SJCRH30 (cell line): ENCODE results near the gene MAP4K5. TPM values are rescaled to one million over a fixed set of nuclear protein-coding genes. Genes with fewer than 3 reads are reported as not detected.

Experiments
- DNase-seq, 2 experiments: peaks; one replicate each; pipeline ENCODE4 v3.0.0-alpha.2; 2015 to 2020
- H3K27ac ChIP-seq: fragments of 250-450 bp; sonication (Bioruptor Pico); 2 replicates; pipeline ENCODE4 v1.5.1; 2020; ENCODE audit warnings: mild to moderate bottlenecking, moderate library complexity
- H3K27me3 ChIP-seq: fragments of 250-450 bp; sonication (Bioruptor Pico); 2 replicates; pipeline ENCODE4 v1.5.1; 2020; ENCODE audit warnings: mild to moderate bottlenecking, moderate library complexity
- H3K36me3 ChIP-seq: fragments of 250-450 bp; sonication (Bioruptor Pico); 2 replicates; pipeline ENCODE4 v1.5.1; 2020; ENCODE audit warnings: mild to moderate bottlenecking, moderate library complexity
- H3K4me1 ChIP-seq: fragments of 250-450 bp; sonication (Bioruptor Pico); 2 replicates; pipeline ENCODE4 v1.5.1; 2020; ENCODE audit warnings: mild to moderate bottlenecking, moderate library complexity
- H3K4me3 ChIP-seq: fragments of 250-450 bp; sonication (Bioruptor Pico); 2 replicates; pipeline ENCODE4 v1.5.1; 2020; ENCODE audit warnings: mild to moderate bottlenecking, moderate library complexity
- H3K9me3 ChIP-seq: fragments of 250-450 bp; sonication (Bioruptor Pico); replicated peaks from 2 replicates; pipeline ENCODE4 v1.5.1; 2020; ENCODE audit warnings: mild to moderate bottlenecking, moderate library complexity
- total RNA-seq: library from RNA; depleted of rRNA; stranded (reverse); fragments of >200 nt; shearing (Covaris generic); gene quantifications from 2 replicates; pipeline ENCODE4 v1.2.3, GENCODE V29; 2014

The MAP4K5 gene
- total RNA-seq, 1 experiment from 2014 or later, result 57.3 TPM

DNA sequence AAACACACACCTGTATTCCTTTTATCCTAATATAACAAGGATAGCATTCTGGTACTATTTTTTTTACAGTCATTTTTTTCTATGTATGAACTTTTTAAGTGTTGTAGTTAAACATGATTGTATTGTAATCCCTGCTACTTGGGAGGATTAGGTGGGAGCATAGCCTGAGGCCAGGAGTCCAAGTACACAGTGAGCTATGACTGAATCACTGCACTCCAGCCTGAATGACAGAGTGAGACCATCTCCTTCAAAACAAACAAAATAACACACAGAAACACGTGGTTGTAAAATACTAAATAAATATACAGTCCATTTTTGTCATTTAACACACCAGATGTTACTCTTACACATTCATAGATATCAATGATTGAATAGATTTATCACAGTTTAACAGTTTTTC is 56.9 kb downstream of the MAP4K5 start:
- H3K27ac ChIP-seq, result no peak overlapping the region
- no peaks in the 10 kb centered on the region for H3K4me1 ChIP-seq
- peak; percentile 13 to 28 for DNase-seq
- peaks cover 27% of the 10 kb centered on the region for H3K9me3 ChIP-seq
- no peaks in the 10 kb centered on the region for H3K27me3 ChIP-seq
- H3K4me3 ChIP-seq, result no peak overlapping the region
- peaks cover 66% of the 10 kb centered on the region for H3K36me3 ChIP-seq

DNA sequence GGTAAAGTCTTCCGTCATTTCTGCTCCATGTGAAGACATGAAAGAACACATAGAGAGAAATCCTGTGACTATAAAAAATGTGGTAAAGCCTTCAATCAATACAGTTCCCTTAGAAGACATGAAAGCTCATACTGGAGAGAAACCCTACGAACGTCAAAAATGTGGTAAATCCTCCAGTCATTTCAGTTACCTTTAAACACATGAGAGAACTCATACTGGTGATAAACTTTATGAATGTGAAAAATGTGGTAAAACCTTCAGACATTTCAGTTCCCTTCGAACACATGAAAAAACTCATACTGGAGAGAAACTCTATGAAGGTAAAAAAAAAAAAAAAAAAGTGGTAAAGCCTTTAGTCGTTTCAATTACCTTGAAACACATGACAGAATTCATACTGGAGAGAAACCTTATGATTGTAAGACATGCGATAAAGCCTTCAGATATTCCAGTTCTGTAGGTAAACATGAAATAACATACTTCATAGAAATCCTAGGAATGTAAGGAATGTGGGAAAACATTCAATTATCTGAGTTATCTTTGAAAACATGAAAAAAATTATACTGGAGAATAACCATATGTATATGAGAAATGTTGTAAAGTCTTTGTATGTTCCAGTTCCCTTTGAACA is 60.4 kb downstream of the MAP4K5 start:
- DNase-seq, result no peak
- H3K4me1 ChIP-seq, result no peaks in the 10 kb centered on the region
- no peak overlapping the region for H3K27ac ChIP-seq
- no peaks in the 10 kb centered on the region for H3K27me3 ChIP-seq
- peaks cover 22% of the 10 kb centered on the region for H3K9me3 ChIP-seq
- peaks cover 84% of the 10 kb centered on the region for H3K36me3 ChIP-seq
- H3K4me3 ChIP-seq, result no peak overlapping the region

DNA sequence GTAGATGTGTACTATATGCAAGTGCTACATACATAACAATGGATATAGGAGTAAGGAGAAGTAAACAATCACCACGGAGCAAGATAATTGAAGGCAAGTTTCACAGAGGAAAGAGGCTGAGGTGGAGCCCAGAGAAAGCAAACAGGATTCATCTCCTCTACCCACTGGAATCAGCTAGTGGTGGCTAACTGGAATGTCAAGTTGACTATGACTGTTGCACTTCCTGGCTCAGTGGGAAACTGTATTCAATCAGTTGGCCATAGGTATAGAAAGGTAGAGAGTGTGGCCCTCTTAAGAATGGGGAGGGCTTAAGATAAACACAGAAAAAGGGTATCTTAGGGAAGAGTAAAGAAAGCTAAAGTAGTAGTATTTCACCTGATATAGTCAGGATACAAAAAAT is 62.4 kb downstream of the MAP4K5 start:
- H3K27ac ChIP-seq, result no peak overlapping the region
- DNase-seq, result no peak
- H3K36me3 ChIP-seq, result peaks cover 86% of the 10 kb centered on the region

DNA sequence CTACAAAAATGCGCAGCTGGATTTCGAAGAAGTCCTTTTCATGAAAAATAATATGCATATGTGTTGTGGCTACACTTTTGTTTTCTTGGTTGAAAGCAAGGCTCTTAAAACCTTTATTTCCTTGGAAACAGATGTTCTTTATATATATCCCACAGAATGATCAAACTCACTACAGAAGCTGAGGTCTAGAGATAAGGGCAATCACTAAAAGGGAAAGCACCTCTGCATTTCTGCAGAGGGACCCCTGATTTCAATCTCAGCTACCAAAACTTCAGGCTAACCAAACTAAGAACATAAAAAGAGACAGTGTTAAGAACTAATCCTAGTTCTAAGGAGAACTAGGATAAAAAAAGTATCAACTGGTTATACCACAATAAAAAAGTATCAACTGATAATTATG is 70.3 kb downstream of the MAP4K5 start:
- no peaks in the 10 kb centered on the region for H3K4me1 ChIP-seq
- peaks cover 56% of the 10 kb centered on the region for H3K36me3 ChIP-seq
- no peak overlapping the region for H3K4me3 ChIP-seq
- no peak overlapping the region for H3K27ac ChIP-seq
- no peaks in the 10 kb centered on the region; the same call in 1 of the 2 replicates for H3K9me3 ChIP-seq
- no peak for DNase-seq
- no peaks in the 10 kb centered on the region for H3K27me3 ChIP-seq

More for the DNA sequence above, 62.4 kb downstream of the MAP4K5 start:
- H3K27me3 ChIP-seq, result no peaks in the 10 kb centered on the region
- H3K9me3 ChIP-seq, result peaks cover 22% of the 10 kb centered on the region
- no peak overlapping the region for H3K4me3 ChIP-seq
- no peaks in the 10 kb centered on the region for H3K4me1 ChIP-seq

DNA sequence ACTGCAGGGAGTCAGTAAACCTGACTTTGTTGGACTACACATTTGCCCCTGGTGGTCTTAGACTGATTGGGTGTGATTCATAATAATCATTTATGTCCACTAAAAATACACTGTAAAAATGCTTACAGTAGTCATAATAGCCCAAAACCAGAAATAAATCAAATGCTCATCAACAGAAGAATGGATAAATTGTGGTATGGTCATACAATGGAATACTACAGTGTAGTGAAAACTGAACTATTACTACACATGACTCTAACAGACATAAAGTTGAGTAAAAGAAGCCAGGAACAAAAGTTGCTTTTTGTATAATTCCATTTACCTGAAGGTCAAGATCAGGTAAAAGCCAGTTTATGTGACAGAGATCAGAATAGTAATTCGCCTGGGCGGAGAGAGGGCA is 78.5 kb downstream of the MAP4K5 start:
- Histone ChIP-seq H3K27ac (no peak overlapping the region), H3K4me1 (no peaks in the 10 kb centered on the region), H3K36me3 (peaks cover 63% of the 10 kb centered on the region), H3K27me3 (no peaks in the 10 kb centered on the region), H3K4me3 (no peak overlapping the region), H3K9me3 (0 out of 2 replicates have a peak, but pooled peaks cover 5% of the 10 kb centered on the region)
- DNase-seq, result no peak

DNA sequence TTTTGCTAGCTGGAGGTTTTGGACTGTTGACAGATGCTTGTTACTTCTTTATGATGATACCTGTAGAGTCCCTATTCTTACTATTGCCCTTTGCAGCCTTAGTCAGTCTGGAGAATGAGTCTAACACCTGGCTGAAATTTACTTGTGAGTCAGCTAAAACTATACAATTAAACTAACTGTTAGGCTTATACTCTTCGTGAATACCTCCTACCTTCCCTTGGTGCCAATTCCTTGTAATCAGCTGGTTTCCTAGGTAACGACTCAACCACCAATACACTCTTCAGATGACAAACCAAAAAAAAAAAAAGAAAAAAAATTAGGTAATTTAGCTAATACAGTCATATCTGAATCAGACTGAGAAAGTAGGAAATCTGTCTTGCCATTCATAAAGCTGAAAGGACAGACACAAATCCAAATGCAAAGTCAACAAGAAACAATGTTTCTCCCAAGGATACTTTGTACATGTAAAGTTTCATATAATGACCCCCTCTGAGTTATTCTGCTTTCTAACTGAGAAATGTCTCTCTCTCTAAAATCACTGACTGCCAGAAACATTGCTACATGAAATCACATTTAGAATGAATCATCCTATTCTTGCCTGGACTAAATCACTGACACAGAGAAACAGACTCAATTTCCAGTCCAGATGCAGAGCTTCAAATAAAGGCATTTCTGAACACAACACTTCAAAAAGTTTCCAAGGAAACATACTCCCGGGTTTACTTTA is 79.2 kb downstream of the MAP4K5 start:
- no peaks in the 10 kb centered on the region for H3K27me3 ChIP-seq
- H3K36me3 ChIP-seq, result peaks cover 66% of the 10 kb centered on the region
- H3K4me1 ChIP-seq, result no peaks in the 10 kb centered on the region
- DNase-seq, result no peak
- no peak overlapping the region for H3K27ac ChIP-seq
- H3K9me3 ChIP-seq, result 0 out of 2 replicates have a peak, but pooled peaks cover 5% of the 10 kb centered on the region
- H3K4me3 ChIP-seq, result no peak overlapping the region

DNA sequence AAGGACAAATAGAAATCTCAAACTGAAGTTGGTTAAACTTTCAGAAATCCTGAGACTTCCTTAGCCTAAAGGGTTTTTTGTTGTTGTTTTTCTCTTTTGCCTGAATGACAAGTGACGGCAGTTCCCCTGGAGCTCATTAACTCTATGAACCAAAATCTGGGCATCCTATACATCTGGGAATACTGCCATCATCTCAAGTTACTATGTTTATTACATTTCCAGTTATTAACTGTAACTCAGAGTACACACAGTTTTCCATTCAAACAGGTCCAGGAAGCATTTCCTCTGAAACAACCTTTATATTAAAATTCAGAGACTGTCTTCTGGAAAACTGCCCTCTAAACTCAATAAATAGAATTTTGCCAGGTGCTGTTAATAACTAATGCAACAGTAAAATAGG is 80.1 kb downstream of the MAP4K5 start:
- H3K9me3 ChIP-seq, result 0 out of 2 replicates have a peak, but pooled peaks cover 5% of the 10 kb centered on the region
- no peak overlapping the region for H3K4me3 ChIP-seq
- no peak overlapping the region for H3K27ac ChIP-seq
- no peaks in the 10 kb centered on the region for H3K27me3 ChIP-seq
- DNase-seq, result no peak
- H3K36me3 ChIP-seq, result peaks cover 65% of the 10 kb centered on the region
- no peaks in the 10 kb centered on the region for H3K4me1 ChIP-seq

DNA sequence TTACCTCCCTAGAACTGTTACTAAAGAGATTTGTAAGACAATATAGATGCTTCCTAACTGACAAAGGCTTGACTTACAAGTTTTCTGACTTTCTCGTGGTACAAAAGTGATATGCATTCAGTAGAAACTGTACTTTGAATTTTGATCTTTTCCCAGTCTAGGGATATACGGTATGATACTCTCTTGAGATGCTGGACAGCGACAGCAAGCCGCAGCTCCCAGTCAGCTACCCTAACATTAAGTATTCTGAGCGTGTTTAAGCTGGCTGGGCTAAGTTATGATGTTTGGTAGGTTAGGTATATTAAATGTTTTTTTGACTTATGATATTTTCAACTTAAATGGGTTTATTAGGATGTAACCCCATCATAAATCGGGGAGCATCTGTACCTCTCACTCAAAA is 80.5 kb downstream of the MAP4K5 start:
- H3K4me1 ChIP-seq, result no peaks in the 10 kb centered on the region
- H3K27ac ChIP-seq, result no peak overlapping the region
- H3K36me3 ChIP-seq, result peaks cover 69% of the 10 kb centered on the region

DNA sequence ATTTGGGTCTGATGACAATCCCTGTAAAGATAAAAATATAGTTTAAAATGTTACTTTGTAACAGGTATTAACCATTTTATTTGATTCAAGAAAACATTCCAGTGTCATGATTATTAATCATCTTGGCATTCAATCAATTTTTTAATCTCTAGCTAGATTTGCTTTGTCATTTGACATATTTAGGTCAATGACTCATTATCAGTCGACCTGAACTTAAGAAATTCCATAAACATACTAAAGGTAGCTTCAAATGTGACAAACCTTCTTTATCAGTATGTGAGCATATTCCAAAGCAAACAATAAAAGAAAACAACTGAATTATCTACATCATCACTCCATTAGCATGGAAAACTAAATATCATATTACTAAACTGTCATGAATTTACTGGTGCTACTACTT is 84.9 kb downstream of the MAP4K5 start:
- Histone ChIP-seq H3K4me1 (no peaks in the 10 kb centered on the region), H3K9me3 (no peaks in the 10 kb centered on the region), H3K36me3 (peaks cover 58% of the 10 kb centered on the region), H3K27me3 (no peaks in the 10 kb centered on the region), H3K27ac (no peak overlapping the region), H3K4me3 (no peak overlapping the region)
- DNase-seq, result no peak

More for the DNA sequence above, 80.5 kb downstream of the MAP4K5 start:
- Histone ChIP-seq H3K4me3 (no peak overlapping the region), H3K9me3 (0 out of 2 replicates have a peak, but pooled peaks cover 5% of the 10 kb centered on the region), H3K27me3 (no peaks in the 10 kb centered on the region)
- DNase-seq, result no peak

DNA sequence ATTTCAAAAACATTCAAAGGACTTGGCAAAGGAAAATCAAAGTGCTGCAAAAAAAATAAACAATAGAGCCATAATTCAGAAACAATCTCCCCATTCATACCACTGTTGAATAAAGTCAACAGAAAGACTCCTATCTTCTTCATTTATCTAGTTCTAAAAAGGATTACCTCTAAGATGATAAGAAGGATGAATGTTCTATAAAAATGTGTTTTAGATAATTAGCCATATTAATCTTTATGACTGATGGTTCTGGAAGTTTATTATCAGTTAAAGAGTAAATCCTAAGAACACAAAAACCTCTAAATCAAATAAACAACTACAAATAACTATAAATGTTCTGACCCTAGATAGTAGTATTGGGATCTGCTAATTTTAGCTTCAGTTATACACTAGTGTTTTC is 97.8 kb downstream of the MAP4K5 start:
- Histone ChIP-seq H3K36me3 (peaks cover 60% of the 10 kb centered on the region), H3K4me1 (no peaks in the 10 kb centered on the region), H3K27ac (no peak overlapping the region), H3K9me3 (peaks cover 9% of the 10 kb centered on the region), H3K27me3 (no peaks in the 10 kb centered on the region), H3K4me3 (no peak overlapping the region)
- DNase-seq, result no peak

DNA sequence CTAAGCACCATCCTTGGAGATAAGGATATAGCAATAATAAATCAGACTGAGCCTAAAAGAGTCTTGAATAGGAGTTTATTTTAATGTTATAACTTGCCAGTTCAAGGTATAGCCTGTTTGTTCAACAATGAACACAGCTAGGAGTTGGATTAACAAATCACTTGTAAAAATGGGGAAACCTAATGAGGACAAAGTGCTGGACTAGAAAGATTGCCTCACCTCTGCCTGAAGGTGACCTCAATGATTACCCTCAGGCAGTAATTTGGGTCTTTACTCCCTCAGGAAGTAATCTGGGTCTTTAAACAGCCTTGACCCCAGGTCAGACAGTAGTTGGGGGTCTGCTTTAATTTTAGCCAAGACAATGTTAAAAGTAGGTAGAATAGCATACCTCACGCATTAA is 100.2 kb downstream of the MAP4K5 start:
- Histone ChIP-seq H3K9me3 (peaks cover 3% of the 10 kb centered on the region; the same call in 1 of the 2 replicates), H3K4me3 (no peak overlapping the region), H3K36me3 (peaks cover 49% of the 10 kb centered on the region), H3K27me3 (no peaks in the 10 kb centered on the region), H3K27ac (no peak overlapping the region), H3K4me1 (no peaks in the 10 kb centered on the region)
- no peak for DNase-seq

DNA sequence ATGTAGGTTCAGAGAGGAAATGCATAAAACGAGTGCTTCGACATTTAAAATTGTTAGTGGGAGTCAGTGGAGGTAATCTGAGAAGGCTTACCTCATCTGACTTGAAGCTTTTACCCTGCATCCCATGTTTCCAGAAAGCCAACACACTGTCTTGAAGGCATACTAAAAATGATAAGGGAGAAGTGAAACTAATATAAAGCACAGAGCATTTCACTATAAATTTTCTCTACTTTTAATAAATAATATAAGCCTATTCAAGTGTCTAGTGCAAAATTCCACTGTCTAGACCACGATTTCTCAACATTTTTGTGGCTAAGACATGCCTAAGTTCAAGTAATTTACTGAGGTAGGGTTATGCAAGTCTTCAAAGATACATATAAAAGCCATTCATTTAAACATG is 106.6 kb downstream of the MAP4K5 start:
- no peak for DNase-seq
- Histone ChIP-seq H3K36me3 (peaks cover 39% of the 10 kb centered on the region), H3K4me1 (no peaks in the 10 kb centered on the region), H3K9me3 (no peaks in the 10 kb centered on the region), H3K4me3 (no peak overlapping the region), H3K27ac (no peak overlapping the region), H3K27me3 (no peaks in the 10 kb centered on the region)

DNA sequence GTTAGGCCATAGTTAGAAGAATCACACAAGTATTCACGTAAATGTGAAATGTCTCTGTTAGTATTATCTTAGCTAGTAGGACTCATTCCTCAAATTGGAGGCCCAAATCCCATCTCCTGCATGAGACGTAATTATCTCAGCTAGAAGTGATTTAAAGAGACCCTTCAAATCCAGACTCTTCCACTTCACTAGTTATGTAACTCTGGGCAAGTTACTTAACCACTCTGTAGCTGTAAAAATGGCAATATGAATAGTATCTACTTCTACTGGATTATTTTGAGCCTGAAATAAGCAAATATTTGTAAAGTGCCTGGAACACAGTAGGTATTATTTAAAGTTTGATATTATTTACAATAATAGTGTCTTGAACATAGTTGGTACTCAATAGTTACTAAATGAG is 107.3 kb downstream of the MAP4K5 start:
- H3K27ac ChIP-seq, result no peak overlapping the region
- no peaks in the 10 kb centered on the region for H3K27me3 ChIP-seq
- DNase-seq, result no peak
- H3K4me3 ChIP-seq, result no peak overlapping the region
- peaks cover 40% of the 10 kb centered on the region for H3K36me3 ChIP-seq
- H3K4me1 ChIP-seq, result no peaks in the 10 kb centered on the region
- H3K9me3 ChIP-seq, result no peaks in the 10 kb centered on the region

DNA sequence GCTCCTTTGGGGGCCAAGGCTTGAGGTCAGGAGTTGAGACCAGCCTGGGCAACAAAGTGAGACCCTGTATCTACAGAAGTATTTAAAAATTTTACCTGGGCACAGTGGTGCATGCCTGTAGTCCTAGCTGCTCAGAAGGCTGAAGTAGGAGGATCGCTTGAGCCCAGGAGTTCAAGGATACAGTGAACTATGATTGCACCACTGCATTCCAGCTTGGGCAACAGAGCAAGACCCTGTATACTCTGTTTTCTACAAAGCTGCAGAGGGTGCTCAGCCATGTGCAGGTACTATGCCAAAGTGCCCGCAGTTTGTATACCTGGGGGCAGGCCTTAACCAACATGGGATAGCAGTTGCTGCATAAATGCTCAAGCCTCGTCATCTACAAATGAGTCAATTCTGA is 108.8 kb downstream of the MAP4K5 start:
- Histone ChIP-seq H3K9me3 (no peaks in the 10 kb centered on the region), H3K27ac (no peak overlapping the region), H3K4me1 (no peaks in the 10 kb centered on the region), H3K36me3 (peaks cover 48% of the 10 kb centered on the region), H3K4me3 (no peak overlapping the region), H3K27me3 (no peaks in the 10 kb centered on the region)
- DNase-seq, result no peak

DNA sequence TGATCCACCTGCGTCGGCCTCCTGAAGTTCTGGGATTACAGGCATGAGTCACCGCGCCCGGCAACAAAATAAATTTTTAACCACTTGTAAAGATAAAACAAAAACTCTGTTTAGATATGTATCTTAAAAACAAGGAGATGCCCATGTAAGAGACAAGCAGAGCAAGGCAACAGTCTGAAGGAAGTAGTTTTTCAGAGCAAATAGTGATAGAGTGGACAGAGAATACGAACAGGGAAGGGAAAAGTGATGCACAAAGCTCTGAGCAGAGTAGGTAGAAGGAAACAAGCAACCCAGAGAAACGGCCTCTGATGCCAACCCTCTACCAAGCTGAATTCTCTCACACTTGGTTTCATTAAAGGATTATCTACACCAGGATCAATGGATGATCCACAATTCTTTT is 110.9 kb downstream of the MAP4K5 start:
- no peak for DNase-seq
- H3K27ac ChIP-seq, result no peak overlapping the region
- no peak overlapping the region for H3K4me3 ChIP-seq
- no peaks in the 10 kb centered on the region for H3K4me1 ChIP-seq
- no peaks in the 10 kb centered on the region for H3K27me3 ChIP-seq
- no peaks in the 10 kb centered on the region for H3K9me3 ChIP-seq
- H3K36me3 ChIP-seq, result peaks cover 58% of the 10 kb centered on the region

DNA sequence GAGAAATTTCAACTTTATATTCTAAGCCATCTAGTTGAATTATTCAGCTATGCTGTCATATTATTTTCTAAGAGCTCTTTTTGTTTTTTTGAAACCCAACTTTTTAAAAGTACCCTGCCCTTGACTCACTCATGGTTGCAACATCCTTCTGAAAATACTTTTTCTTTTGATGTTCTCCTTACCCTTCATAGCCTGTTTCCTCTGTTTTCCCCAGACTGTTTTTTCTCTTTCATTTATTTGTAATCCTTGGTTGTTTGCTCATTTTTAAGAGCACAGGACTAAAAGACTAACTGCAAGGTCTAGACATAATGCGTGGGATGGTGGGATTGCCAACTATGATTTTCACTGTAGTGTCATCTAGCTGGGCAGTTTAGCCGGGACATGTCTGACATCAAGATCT is 114.5 kb downstream of the MAP4K5 start:
- Histone ChIP-seq H3K4me3 (no peak overlapping the region), H3K27ac (no peak overlapping the region), H3K9me3 (no peaks in the 10 kb centered on the region), H3K4me1 (no peaks in the 10 kb centered on the region), H3K27me3 (no peaks in the 10 kb centered on the region), H3K36me3 (peaks cover 37% of the 10 kb centered on the region)
- DNase-seq, result no peak
